HG03565 (cell line): ENCODE measurements around the gene PEG3.
"Not testable (repeated sequence)": the region's sequence is repeated elsewhere in the genome, so short reads cannot be mapped to it uniquely, and the experiment has no call there.

Source experiments
- ATAC-seq: cut with Tn5 transposase; IDR thresholded peaks from one replicate; pipeline ENCODE4 v1.9.1; 2021; ENCODE audit warnings: mild to moderate bottlenecking, moderate library complexity; ENCODE audit not compliant: unreplicated experiment

The PEG3 gene

GRCh38 chr19:56840451-56841192, at the start of gene PEG3, which contains the start of gene ZIM2:
Gene PEG3 (minus strand): TSS chr19:56840726. CDS start chr19:56824655, 16,071 bp downstream.
Gene ZIM2 (minus strand): TSS chr19:56840726. CDS start chr19:56824277, 16,449 bp downstream.
- ATAC-seq: no peak

- no peak for ATAC-seq
These were observed 44.9 kb upstream of the PEG3 start for GRCh38 chr19:56885173-56885985.

- ATAC-seq: no peak
These were observed 43.9 kb upstream of the PEG3 start for GRCh38 chr19:56884441-56884840.

GRCh38 chr19:56880592-56881190, 40.2 kb upstream of the PEG3 start:
- no peak for ATAC-seq

GRCh38 chr19:56877069-56877715, 36.7 kb upstream of the PEG3 start:
- ATAC-seq: no peak

- ATAC-seq: no peak
These were observed 35.2 kb upstream of the PEG3 start for GRCh38 chr19:56875717-56876116.

- ATAC-seq: no peak
These were observed 34.0 kb upstream of the PEG3 start for GRCh38 chr19:56874530-56874929.

- ATAC-seq: no peak
These were observed 33.0 kb upstream of the PEG3 start for GRCh38 chr19:56873493-56873892.

- ATAC-seq: no peak
These were observed 29.4 kb upstream of the PEG3 start for GRCh38 chr19:56869886-56870285.

GRCh38 chr19:56868446-56868845, 27.9 kb upstream of the PEG3 start:
- no peak for ATAC-seq

- no peak for ATAC-seq
These were observed 26.0 kb upstream of the PEG3 start for GRCh38 chr19:56866538-56866937.

GRCh38 chr19:56864443-56865125, 24.1 kb upstream of the PEG3 start:
- ATAC-seq: no peak

GRCh38 chr19:56862741-56863140, 22.2 kb upstream of the PEG3 start:
- no peak for ATAC-seq

GRCh38 chr19:56860409-56860808, 19.9 kb upstream of the PEG3 start:
- ATAC-seq: not testable (repeated sequence)

GRCh38 chr19:56858026-56858425, 17.5 kb upstream of the PEG3 start:
- ATAC-seq: no peak

GRCh38 chr19:56856822-56857221, 16.3 kb upstream of the PEG3 start:
- ATAC-seq: no peak

- ATAC-seq: not testable (repeated sequence)
These were observed 11.8 kb upstream of the PEG3 start for GRCh38 chr19:56852361-56852760.

- no peak for ATAC-seq
These were observed 7.6 kb upstream of the PEG3 start for GRCh38 chr19:56848166-56848565.

- no peak for ATAC-seq
These were observed 1.9 kb upstream of the PEG3 start for GRCh38 chr19:56842412-56842811.

- ATAC-seq: no peak
These were observed 642 bp upstream of the PEG3 start for GRCh38 chr19:56841193-56841543.
